ENCODE results near the gene ZNF304. TPM values are rescaled to one million over a fixed set of nuclear protein-coding genes. Genes with fewer than 3 reads are reported as not detected.

The ZNF304 gene
- total and polyA plus RNA-seq, 9 of the 15 experiments (the other 6 are each of a cell fraction or from before 2014, with no cell fraction given): 0.82 to 5.5 (median 3.6) TPM

- TF ChIP-seq REST (IDR thresholded peaks at IDR 0.05; ENCODE audit: borderline replicate concordance) (no peak), REST (CRISPR knock-in tag; IDR thresholded peaks at IDR 0.05; ENCODE audit: low read depth) (no peak), GMEB1 (CRISPR knock-in tag; IDR thresholded peaks at IDR 0.05) (no peak), ELF2 (CRISPR knock-in tag; IDR thresholded peaks at IDR 0.05) (no peak), KLF10 (CRISPR knock-in tag; IDR thresholded peaks at IDR 0.05) (no peak), ZNF717 (CRISPR knock-in tag; IDR thresholded peaks at IDR 0.05) (no peak), NCOR1 (IDR thresholded peaks at IDR 0.05) (no peak), ZNF316 (IDR thresholded peaks at IDR 0.05) (no peak)
Measured at GRCh38 chr19:57317503-57317902, 33.6 kb upstream of the ZNF304 start (continued).
